T-helper 1 cell treated with Interleukin-12 subunit alpha and Interleukin-12 subunit beta and Interleukin-4 antibody, amounts not matched to agents 30 ng/mL and 1 ng/mL, for 36 hours (primary cell): Measurements from ENCODE around the gene NT5C3A. TPM values are rescaled to one million over a fixed set of nuclear protein-coding genes. Genes with fewer than 3 reads are reported as not detected.
"Not testable (repeated sequence)": the region's sequence is repeated elsewhere in the genome, so short reads cannot be mapped to it uniquely, and the experiment has no call there.

Source experiments
- intact Hi-C: fragments of 100-400 bp; cut with micrococcal nuclease; formaldehyde crosslinking; loops from one replicate; pipeline ENCODE4 v1.15.1; 2024
- total RNA-seq: library from RNA; stranded (reverse); gene quantifications from 2 replicates; pipeline ENCODE4 v1.2.3, GENCODE V29; 2022

NT5C3A gene
- total RNA-seq, 1 donor from 2014 or later, result 53.1 TPM

GRCh38 chr7:33043501-33044400 is 18.8 kb downstream of the NT5C3A start:
- intact Hi-C loops, result no loop called here

GRCh38 chr7:33041631-33042428 is 20.7 kb downstream of the NT5C3A start:
- intact Hi-C loops, result no loop called here

GRCh38 chr7:33040803-33041516 is 21.6 kb downstream of the NT5C3A start:
- intact Hi-C loops, result loop anchor here (1.0 kb wide), 2 partner anchors 149 to 546 kb away; partner anchors contain the start of gene AVL9

GRCh38 chr7:33039903-33040292 is 22.7 kb downstream of the NT5C3A start:
- intact Hi-C loops, result loop anchor here (1.0 to 10.0 kb wide), 10 partner anchors 9 to 1995 kb away; partner anchors contain the start of genes AVL9, BBS9 and DPY19L1

GRCh38 chr7:33039257-33039902 is 23.2 kb downstream of the NT5C3A start:
- intact Hi-C loops, result loop anchor here (1.0 to 10.0 kb wide), 8 partner anchors 8 to 1995 kb away; partner anchors contain the start of genes BBS9 and DPY19L1

GRCh38 chr7:33038639-33039038 is 23.9 kb downstream of the NT5C3A start:
- intact Hi-C loops, result loop anchor here (1.0 to 10.0 kb wide), 8 partner anchors 7 to 1996 kb away; partner anchors contain the start of genes BBS9 and DPY19L1

- intact Hi-C loops, result loop anchor here (10.0 kb wide), 1 partner anchor 1999 kb away; the partner anchor contains the start of gene DPY19L1
Measured at GRCh38 chr7:33035776-33036175, 26.8 kb downstream of the NT5C3A start.

GRCh38 chr7:33024189-33024757 is 38.3 kb downstream of the NT5C3A start:
- intact Hi-C loops, result no loop called here

- intact Hi-C loops, result no loop called here
Measured at GRCh38 chr7:33012364-33012763, 50.2 kb downstream of the NT5C3A start.

GRCh38 chr7:33009734-33010133 is 52.8 kb downstream of the NT5C3A start:
- intact Hi-C loops, result no loop called here

GRCh38 chr7:33005690-33006089 is 56.9 kb downstream of the NT5C3A start:
- intact Hi-C loops, result not testable (repeated sequence)

GRCh38 chr7:33005193-33005592 is 57.4 kb downstream of the NT5C3A start:
- intact Hi-C loops, result not testable (repeated sequence)

- intact Hi-C loops, result not testable (repeated sequence)
Measured at GRCh38 chr7:33004104-33004616, 58.4 kb downstream of the NT5C3A start.

- intact Hi-C loops, result not testable (repeated sequence)
Measured at GRCh38 chr7:33003111-33003510, 59.5 kb downstream of the NT5C3A start.

GRCh38 chr7:32999380-32999779 is 63.2 kb downstream of the NT5C3A start:
- intact Hi-C loops, result not testable (repeated sequence)

- intact Hi-C loops, result not testable (repeated sequence)
Measured at GRCh38 chr7:32998361-32999171, 64.0 kb downstream of the NT5C3A start.

- intact Hi-C loops, result not testable (repeated sequence)
Measured at GRCh38 chr7:32997956-32998355, 64.6 kb downstream of the NT5C3A start.

GRCh38 chr7:32992750-32993149 is 69.8 kb downstream of the NT5C3A start:
- intact Hi-C loops, result not testable (repeated sequence)
